C4-2B (cell line): ENCODE results near the gene GSK3B.

Source experiments
- ZFX ChIP-seq: fragments of 450-650 bp; IDR thresholded peaks from 2 replicates; pipeline ENCODE4 v1.6.1; 2017
- TF ChIP-seq, protein P1 (sequence below): fragments of 450-650 bp; conservative IDR thresholded peaks from 2 replicates; pipeline ENCODE4 v1.5.1; 2017; ENCODE audit warnings: mild to moderate bottlenecking

DNA sequence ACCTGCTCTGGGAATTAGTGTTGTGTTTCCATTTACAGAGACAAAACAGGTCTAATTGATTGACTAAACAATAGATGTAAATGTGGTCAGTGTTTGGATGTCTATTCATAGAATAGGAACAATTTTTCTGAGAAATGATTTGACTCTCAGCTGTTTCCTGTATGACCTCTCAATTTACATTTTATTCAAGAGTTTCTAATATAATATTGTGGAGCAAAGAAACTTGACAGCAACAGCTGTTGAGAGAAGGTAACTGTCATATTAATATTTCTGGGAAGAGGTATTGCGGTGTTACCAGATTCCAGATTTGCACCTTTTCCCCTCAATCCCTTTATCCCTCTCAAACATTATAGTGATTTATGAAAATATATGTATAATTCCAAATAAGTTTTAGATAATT is 316.1 kb downstream of the GSK3B start:
- TF ChIP-seq, protein P1, sequence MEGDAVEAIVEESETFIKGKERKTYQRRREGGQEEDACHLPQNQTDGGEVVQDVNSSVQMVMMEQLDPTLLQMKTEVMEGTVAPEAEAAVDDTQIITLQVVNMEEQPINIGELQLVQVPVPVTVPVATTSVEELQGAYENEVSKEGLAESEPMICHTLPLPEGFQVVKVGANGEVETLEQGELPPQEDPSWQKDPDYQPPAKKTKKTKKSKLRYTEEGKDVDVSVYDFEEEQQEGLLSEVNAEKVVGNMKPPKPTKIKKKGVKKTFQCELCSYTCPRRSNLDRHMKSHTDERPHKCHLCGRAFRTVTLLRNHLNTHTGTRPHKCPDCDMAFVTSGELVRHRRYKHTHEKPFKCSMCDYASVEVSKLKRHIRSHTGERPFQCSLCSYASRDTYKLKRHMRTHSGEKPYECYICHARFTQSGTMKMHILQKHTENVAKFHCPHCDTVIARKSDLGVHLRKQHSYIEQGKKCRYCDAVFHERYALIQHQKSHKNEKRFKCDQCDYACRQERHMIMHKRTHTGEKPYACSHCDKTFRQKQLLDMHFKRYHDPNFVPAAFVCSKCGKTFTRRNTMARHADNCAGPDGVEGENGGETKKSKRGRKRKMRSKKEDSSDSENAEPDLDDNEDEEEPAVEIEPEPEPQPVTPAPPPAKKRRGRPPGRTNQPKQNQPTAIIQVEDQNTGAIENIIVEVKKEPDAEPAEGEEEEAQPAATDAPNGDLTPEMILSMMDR, result no peak
- TF ChIP-seq ZFX, result no peak
